K562 (cell line): ENCODE measurements around the gene DHRS12. TPM values are rescaled to one million over a fixed set of nuclear protein-coding genes. Genes with fewer than 3 reads are reported as not detected.

ENCODE experiments used
- ATAC-seq: fragments of 200-7000 bp; cut with Tn5 transposase; 3 replicates; pipeline ENCODE4 v1.9.1; 2020; ENCODE audit warnings: moderate library complexity
- BruUV-seq: library from RNA; stranded (reverse); fragments of 400-500 nt; replicated peaks from 2 replicates; lab custom pipeline; 2021; lab: Mats Ljungman, UMichigan
- CTCF ChIA-PET: fragments of 300-600 bp; formaldehyde crosslinking; extraction: SDS; loops from one replicate; lab custom pipeline; 2021; ENCODE audit warnings: low intra/inter-chr PET ratio; lab: Yijun Ruan, JAX
- POLR2A ChIA-PET: fragments of 300-600, 350-650 bp; sonication (Branson Sonifier 250); formaldehyde crosslinking; extraction: SDS; loops from one replicate; lab custom pipeline; 2021; ENCODE audit warnings: antibody characterized with exemption, inconsistent platforms; lab: Yijun Ruan, JAX
- DNase-seq, 4 experiments: peaks; one replicate each; pipeline versions ENCODE4 v3.0.0 to v3.0.0-alpha.2; 2011 to 2018; ENCODE audit warnings: low spot score in 3 of 4, mixed read lengths in 3 of 4; ENCODE audit errors: extremely low read depth in 1 of 4
- FAIRE-seq: peaks from 2 replicates; lab custom pipeline; 2011; peaks lifted over from hg19 to GRCh38; lab: Jason Lieb, UNC
- H2AFZ ChIP-seq: 2 replicates; pipeline ENCODE4 v1.6.0; 2011; ENCODE audit warnings: low read depth, low read length, control low read depth, inconsistent platforms
- H3K27ac ChIP-seq: fragments of 200-600 bp; 3 replicates; pipeline ENCODE4 v1.8.0; 2011; ENCODE audit warnings: low read depth, mild to moderate bottlenecking, control low read depth, inconsistent platforms, low read length, moderate library complexity, mixed read lengths; ENCODE audit errors: extremely low read depth
- H3K27me3 ChIP-seq, 2 experiments: fragments of 300-600 bp in 1 of 2; 2 replicates in 1 of 2; 3 replicates in 1 of 2; pipeline versions ENCODE4 v1.6.0 to v1.8.0; 2011; ENCODE audit warnings: inconsistent platforms in 2 of 2, low read length in 2 of 2, mild to moderate bottlenecking in 1 of 2, mixed read lengths in 1 of 2, moderate library complexity in 1 of 2; ENCODE audit not compliant: control insufficient read depth in 2 of 2, insufficient read depth in 2 of 2
- H3K36me3 ChIP-seq: fragments of 300-600 bp; 3 replicates; pipeline ENCODE4 v1.8.0; 2011; ENCODE audit warnings: mild to moderate bottlenecking, low read length, inconsistent platforms; ENCODE audit not compliant: control insufficient read depth, insufficient read depth
- H3K4me1 ChIP-seq, 2 experiments: fragments of 200-600 bp in 1 of 2; replicated peaks in 1 of 2; 2 replicates in 1 of 2; 3 replicates in 1 of 2; pipeline versions ENCODE4 v1.5.1 to v1.8.0; 2011; ENCODE audit warnings: inconsistent platforms in 2 of 2, low read length in 2 of 2, mild to moderate bottlenecking in 1 of 2, mixed read lengths in 1 of 2, moderate library complexity in 1 of 2; ENCODE audit not compliant: control insufficient read depth in 2 of 2, insufficient read depth in 2 of 2
- H3K4me2 ChIP-seq: 2 replicates; pipeline ENCODE4 v1.6.1; 2011; ENCODE audit warnings: low read length, control low read depth, inconsistent platforms, mixed read lengths; ENCODE audit not compliant: insufficient read depth
- H3K4me3 ChIP-seq: fragments of 200-600 bp; sonication (generic), shearing (Covaris generic); 2 replicates; pipeline ENCODE4 v1.5.1; 2016; ENCODE audit warnings: control low read depth, inconsistent platforms
- H3K79me2 ChIP-seq: fragments of 200-600 bp; 3 replicates; pipeline ENCODE4 v1.8.0; 2011; ENCODE audit warnings: low read length, inconsistent platforms; ENCODE audit not compliant: control insufficient read depth, insufficient read depth
- H3K9ac ChIP-seq, 2 experiments: 2 replicates each; pipeline versions ENCODE4 v1.6.0 to v1.6.1; 2011; ENCODE audit warnings: low read depth in 2 of 2, low read length in 2 of 2, control low read depth in 1 of 2, inconsistent platforms in 1 of 2, mild to moderate bottlenecking in 1 of 2, mixed read lengths in 1 of 2; ENCODE audit not compliant: insufficient read depth in 1 of 2
- H3K9me1 ChIP-seq: one replicate; pipeline ENCODE4 v1.6.0; 2011; ENCODE audit warnings: inconsistent platforms, mild to moderate bottlenecking, low read length, moderate library complexity; ENCODE audit not compliant: control insufficient read depth, insufficient read depth
- H3K9me3 ChIP-seq: replicated peaks from 2 replicates; pipeline ENCODE4 v1.5.1; 2011; ENCODE audit warnings: low read depth, low read length, inconsistent platforms; ENCODE audit not compliant: control insufficient read depth, insufficient read depth
- H4K20me1 ChIP-seq: replicated peaks from 2 replicates; pipeline ENCODE4 v1.6.1; 2011; ENCODE audit warnings: low read length, inconsistent platforms, mixed read lengths; ENCODE audit not compliant: control insufficient read depth, insufficient read depth
- ELF4 ChIP-seq: fragments of 450-650 bp; formaldehyde crosslinking; IDR thresholded peaks from 2 replicates; pipeline ENCODE4 v1.4.0; 2022; ENCODE audit warnings: missing genetic modification characterization
- LCOR ChIP-seq: sonication (generic); formaldehyde crosslinking; IDR thresholded peaks from 2 replicates; pipeline ENCODE4 v1.8.0; 2022; ENCODE audit warnings: mild to moderate bottlenecking, missing genetic modification reagents
- STAT5B ChIP-seq: fragments of 250-450 bp; sonication (Bioruptor Pico); IDR thresholded peaks from 2 replicates; pipeline ENCODE4 v1.8.0; 2021; ENCODE audit warnings: mild to moderate bottlenecking, inconsistent platforms
- ZNF12 ChIP-seq: sonication (generic); formaldehyde crosslinking; IDR thresholded peaks from 2 replicates; pipeline ENCODE4 v1.4.0; 2020; ENCODE audit warnings: mild to moderate bottlenecking, missing genetic modification reagents
- ZNF146 ChIP-seq: IDR thresholded peaks from one replicate; pipeline ENCODE4 v1.6.1; 2018; ENCODE audit warnings: missing compliant biosample characterization; ENCODE audit not compliant: unreplicated experiment
- ZNF174 ChIP-seq: fragments of 250-450 bp; sonication (Bioruptor Pico); IDR thresholded peaks from 2 replicates; pipeline ENCODE4 v1.4.0; 2020; ENCODE audit warnings: mild to moderate bottlenecking
- ZNF589 ChIP-seq: fragments of 200-800 bp; sonication (Bioruptor generic); IDR thresholded peaks from 2 replicates; pipeline ENCODE4 v1.6.1; 2016; ENCODE audit warnings: low read depth, missing genetic modification characterization, missing compliant biosample characterization
- WGBS: fragments of 100-300 bp; shearing (Covaris generic); methylation state at CpG from one replicate; pipeline ENCODE4 v1.1.6; 2016; ENCODE audit warnings: low coverage, mixed read lengths; ENCODE audit not compliant: insufficient coverage; ENCODE audit errors: missing lambda C conversion rate; 5-methylcytosine and 5-hydroxymethylcytosine counted together
- in situ Hi-C: fragments of 300-500 bp; cut with MboI; formaldehyde crosslinking; loops from 4 replicates; pipeline ENCODE4 v1.15.0; 2018; ENCODE audit warnings: inconsistent platforms, mixed read lengths
- intact Hi-C: fragments of 100-400 bp; cut with micrococcal nuclease; formaldehyde crosslinking; loops from 2 replicates; pipeline ENCODE4 v1.14.2; 2022
- polyA plus RNA-seq, 8 experiments: library from polyadenylated mRNA; depleted of rRNA in 4 of 8; stranded (reverse) in 5 of 8; unstranded in 3 of 8; fragments of >200 nt; fragmentation: Nextera tagmentation in 2 of 8; fragmentation: Illumina TruSeq in 1 of 8; extraction: Ambion mirVana in 2 of 8; extraction: Trizol in 1 of 8; gene quantifications; 2 replicates each; pipeline versions ENCODE4 v1.2.1 to v1.2.3, GENCODE V29; 2011 to 2014; ENCODE audit warnings: inconsistent platforms in 1 of 8, missing spikeins in 1 of 8
- total RNA-seq, 7 experiments: library from RNA; depleted of rRNA in 6 of 7; stranded (reverse); fragments of >200 nt in 6 of 7; fragmentation: Illumina TruSeq in 2 of 7; extraction: Trizol in 2 of 7; gene quantifications; 2 replicates each; pipeline versions ENCODE4 v1.2.1 to v1.2.3, GENCODE V29; 2011 to 2021; ENCODE audit warnings: low replicate concordance in 1 of 7
- TF ChIP-seq, protein P1 (sequence below): fragments of 250-450 bp; sonication (Bioruptor Pico); IDR thresholded peaks from 2 replicates; pipeline ENCODE4 v1.9.0; 2021; ENCODE audit warnings: mild to moderate bottlenecking

DHRS12 gene
- total and polyA plus RNA-seq, 9 of the 15 experiments (the other 6 are each of a cell fraction or from before 2014, with no cell fraction given), result 0.62 to 2.7 (median 0.98) TPM

- no TSS peak for BruUV-seq
- no peaks in the 10 kb centered on the region for H4K20me1 ChIP-seq
- in situ Hi-C loops (no loop called here), intact Hi-C loops (no loop called here)
- no peak overlapping the region for H3K4me3 ChIP-seq
- POLR2A ChIA-PET, result no interaction called here
- ATAC-seq, result no peak
- H3K27me3 ChIP-seq, result 0 out of 5 replicates have a peak, but pooled peaks cover 0 to 4% of the 10 kb centered on the region in 2 experiments
- no peak overlapping the region for H3K4me2 ChIP-seq
- peaks cover 5 to 12% of the 10 kb centered on the region in 2 experiments; a peak in 4 of 5 replicates for H3K4me1 ChIP-seq
- no peaks in the 10 kb centered on the region for H3K36me3 ChIP-seq
- WGBS, result 38% methylated on average over 1 of the region's 1 CpG
- no peak overlapping the region for H2AFZ ChIP-seq
- H3K27ac ChIP-seq, result no peak overlapping the region
- TF ChIP-seq ZNF174 (CRISPR knock-in tag) (no peak), STAT5B (no peak), LCOR (CRISPR knock-in tag) (no peak), ZNF12 (CRISPR knock-in tag) (no peak), ZNF589 (CRISPR knock-in tag) (no peak), ZNF146 (CRISPR knock-in tag) (no peak), ELF4 (CRISPR knock-in tag) (no peak)
- TF ChIP-seq, protein P1, sequence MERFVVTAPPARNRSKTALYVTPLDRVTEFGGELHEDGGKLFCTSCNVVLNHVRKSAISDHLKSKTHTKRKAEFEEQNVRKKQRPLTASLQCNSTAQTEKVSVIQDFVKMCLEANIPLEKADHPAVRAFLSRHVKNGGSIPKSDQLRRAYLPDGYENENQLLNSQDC (CRISPR knock-in tag), result no peak
- TF ChIP-seq, all 486 proteins: peak for 0
- Histone ChIP-seq H3K9me1 (no peaks in the 10 kb centered on the region), H3K79me2 (no peaks in the 10 kb centered on the region), H3K9me3 (no peaks in the 10 kb centered on the region), H3K9ac (peak overlapping the region in 1 of 2 experiments; percentile 26; a peak in 1 of 4 replicates)
- FAIRE-seq (no peak), DNase-seq (no peak)
- CTCF ChIA-PET, result no interaction called here
These were observed 19.9 kb downstream of the DHRS12 start for GRCh38 chr13:51784097-51784496.
